HEK293 (cell line): ENCODE data around the gene DNAJC7.

ENCODE experiments used
- CTCF ChIA-PET: fragments of 350-600 bp; formaldehyde crosslinking; extraction: SDS; loops from one replicate; lab custom pipeline; 2021; ENCODE audit warnings: antibody characterized with exemption; lab: Yijun Ruan, JAX
- POLR2A ChIA-PET: fragments of 300-600 bp; formaldehyde crosslinking; extraction: SDS; loops from one replicate; lab custom pipeline; 2020; ENCODE audit warnings: antibody characterized with exemption, inconsistent platforms; lab: Yijun Ruan, JAX
- H3K27ac ChIP-seq: fragments of 200-500 bp; sonication (Bioruptor generic); 2 replicates; pipeline ENCODE4 v1.5.1; 2014; ENCODE audit warnings: low read depth, low read length, control low read depth, inconsistent platforms; ENCODE audit errors: extremely low read depth
- H3K36me3 ChIP-seq, 2 experiments: fragments of 200-500 bp in 1 of 2; sonication (Bioruptor generic) in 1 of 2; 1 replicate in 1 of 2; 2 replicates in 1 of 2; pipeline ENCODE4 v1.5.1; 2014 to 2017; ENCODE audit warnings: inconsistent platforms in 2 of 2, low read length in 2 of 2; ENCODE audit not compliant: control insufficient read depth in 2 of 2, insufficient read depth in 1 of 2
- H3K4me1 ChIP-seq: fragments of 200-500 bp; sonication (Bioruptor generic); 2 replicates; pipeline ENCODE4 v1.5.1; 2014; ENCODE audit warnings: mild to moderate bottlenecking, low read length, inconsistent platforms; ENCODE audit not compliant: control insufficient read depth, insufficient read depth
- H3K4me3 ChIP-seq: 2 replicates; pipeline ENCODE4 v1.5.1; 2011; ENCODE audit warnings: low read depth, mild to moderate bottlenecking, control low read depth, low read length, moderate library complexity
- H3K9me3 ChIP-seq: fragments of 200-500 bp; sonication (Bioruptor generic); 2 replicates; pipeline ENCODE4 v1.5.1; 2014; ENCODE audit warnings: low read depth, low read length, inconsistent platforms; ENCODE audit not compliant: control insufficient read depth, insufficient read depth
- GLIS1 ChIP-seq: fragments of 450-650 bp; formaldehyde crosslinking; IDR thresholded peaks from 2 replicates; pipeline ENCODE4 v1.5.1; 2016; ENCODE audit warnings: missing biosample characterization, missing genetic modification characterization
- HOXD13 ChIP-seq: sonication (generic); formaldehyde crosslinking; IDR thresholded peaks from 2 replicates; pipeline ENCODE4 v1.8.0; 2022; ENCODE audit warnings: missing genetic modification reagents, borderline replicate concordance
- KLF16 ChIP-seq: fragments of 450-650 bp; formaldehyde crosslinking; IDR thresholded peaks from 2 replicates; pipeline ENCODE4 v1.5.1; 2017; ENCODE audit warnings: missing biosample characterization, missing genetic modification characterization
- KLF8 ChIP-seq: fragments of 450-650 bp; formaldehyde crosslinking; IDR thresholded peaks from 2 replicates; pipeline ENCODE4 v1.5.1; 2016; ENCODE audit warnings: missing biosample characterization, missing genetic modification characterization
- KLF9 ChIP-seq: fragments of 450-650 bp; formaldehyde crosslinking; IDR thresholded peaks from 2 replicates; pipeline ENCODE4 v1.5.1; 2016; ENCODE audit warnings: missing biosample characterization, missing genetic modification characterization, low read depth
- MYNN ChIP-seq: fragments of 450-650 bp; formaldehyde crosslinking; IDR thresholded peaks from 2 replicates; pipeline ENCODE4 v1.5.1; 2016; ENCODE audit warnings: missing biosample characterization, missing genetic modification characterization, borderline replicate concordance
- ZNF132 ChIP-seq: fragments of 450-650 bp; formaldehyde crosslinking; IDR thresholded peaks from 2 replicates; pipeline ENCODE4 v1.5.1; 2017; ENCODE audit warnings: missing biosample characterization, missing genetic modification characterization, borderline replicate concordance
- ZNF202 ChIP-seq: fragments of 450-650 bp; formaldehyde crosslinking; IDR thresholded peaks from 2 replicates; pipeline ENCODE4 v1.5.1; 2016; ENCODE audit warnings: missing biosample characterization, missing genetic modification characterization, borderline replicate concordance
- ZNF274 ChIP-seq, 2 experiments: fragments of 200-500 bp in 1 of 2; fragments of 450-650 bp in 1 of 2; sonication (Bioruptor generic) in 1 of 2; formaldehyde crosslinking in 1 of 2; IDR thresholded peaks; 2 replicates each; pipeline versions ENCODE4 v1.5.1 to v1.6.1; 2014 to 2016; ENCODE audit warnings: borderline replicate concordance in 1 of 2, inconsistent platforms in 1 of 2, low read length in 1 of 2, missing biosample characterization in 1 of 2, missing genetic modification characterization in 1 of 2
- ZNF362 ChIP-seq: fragments of 450-650 bp; formaldehyde crosslinking; IDR thresholded peaks from 2 replicates; pipeline ENCODE4 v1.5.1; 2016; ENCODE audit warnings: missing biosample characterization, missing genetic modification characterization
- ZNF488 ChIP-seq: fragments of 450-650 bp; formaldehyde crosslinking; IDR thresholded peaks from 2 replicates; pipeline ENCODE4 v1.5.1; 2016; ENCODE audit warnings: missing biosample characterization, missing genetic modification characterization
- ZNF501 ChIP-seq: fragments of 450-650 bp; formaldehyde crosslinking; IDR thresholded peaks from 2 replicates; pipeline ENCODE4 v1.5.1; 2016; ENCODE audit warnings: missing biosample characterization, missing genetic modification characterization
- ZNF510 ChIP-seq: fragments of 450-650 bp; formaldehyde crosslinking; IDR thresholded peaks from 2 replicates; pipeline ENCODE4 v1.5.1; 2018; ENCODE audit warnings: mild to moderate bottlenecking, missing genetic modification characterization, missing biosample characterization; ENCODE audit not compliant: insufficient replicate concordance
- ZNF560 ChIP-seq: fragments of 450-650 bp; formaldehyde crosslinking; IDR thresholded peaks from 2 replicates; pipeline ENCODE4 v1.5.1; 2017; ENCODE audit warnings: missing biosample characterization, missing genetic modification characterization, borderline replicate concordance
- ZNF596 ChIP-seq: fragments of 450-650 bp; IDR thresholded peaks from 2 replicates; pipeline ENCODE4 v1.5.0; 2018; ENCODE audit warnings: missing biosample characterization, mild to moderate bottlenecking, missing genetic modification characterization, moderate library complexity
- ZNF600 ChIP-seq: fragments of 450-650 bp; formaldehyde crosslinking; IDR thresholded peaks from 2 replicates; pipeline ENCODE4 v1.5.1; 2016; ENCODE audit warnings: missing biosample characterization, missing genetic modification characterization
- ZNF670 ChIP-seq: fragments of 450-650 bp; formaldehyde crosslinking; IDR thresholded peaks from 2 replicates; pipeline ENCODE4 v1.5.1; 2016; ENCODE audit warnings: missing biosample characterization, missing genetic modification characterization, low read depth
- ZNF677 ChIP-seq: fragments of 450-650 bp; IDR thresholded peaks from 2 replicates; pipeline ENCODE4 v1.5.0; 2018; ENCODE audit warnings: missing biosample characterization, mild to moderate bottlenecking, missing genetic modification characterization, moderate library complexity
- ZNF791 ChIP-seq: fragments of 450-650 bp; formaldehyde crosslinking; IDR thresholded peaks from 2 replicates; pipeline ENCODE4 v1.5.1; 2016; ENCODE audit warnings: missing biosample characterization, missing genetic modification characterization
- ZSCAN23 ChIP-seq: fragments of 450-650 bp; formaldehyde crosslinking; IDR thresholded peaks from 2 replicates; pipeline ENCODE4 v1.5.1; 2016; ENCODE audit warnings: missing biosample characterization, missing genetic modification characterization

DNAJC7 gene

GRCh38 chr17:41986634-41987033 is 30.6 kb downstream of the DNAJC7 start (continued):
- TF ChIP-seq ZNF501 (tag by site-specific recombination), result no peak

- H3K4me3 ChIP-seq, result no peak overlapping the region
- no peak overlapping the region for H3K27ac ChIP-seq
- CTCF ChIA-PET, result interaction anchor here (0.5 to 1.2 kb wide), 2 partner anchors 13 to 1500 kb away, joined by 3 read pairs; no protein-coding TSS in a partner anchor
- TF ChIP-seq ZNF362 (tag by site-specific recombination) (peak; percentile 90), KLF9 (tag by site-specific recombination) (no peak), ZNF600 (tag by site-specific recombination) (0 out of 2 replicates have a peak, but pooled peaks have one; percentile 12)
- POLR2A ChIA-PET, result interaction anchor here (1.0 to 1.2 kb wide), 3 partner anchors 11 to 20 kb away, joined by 3 to 5 read pairs (median 3); no protein-coding TSS in a partner anchor
- no peaks in the 10 kb centered on the region for H3K9me3 ChIP-seq
- H3K36me3 ChIP-seq, result peaks cover 94 to 98% of the 10 kb centered on the region in 2 experiments
- H3K4me1 ChIP-seq, result no peaks in the 10 kb centered on the region
These were observed 31.3 kb downstream of the DNAJC7 start for GRCh38 chr17:41985919-41986318.

GRCh38 chr17:41984454-41984853 is 32.8 kb downstream of the DNAJC7 start:
- H3K27ac ChIP-seq, result no peak overlapping the region
- no peaks in the 10 kb centered on the region for H3K9me3 ChIP-seq
- peaks cover 91 to 96% of the 10 kb centered on the region in 2 experiments for H3K36me3 ChIP-seq
- H3K4me3 ChIP-seq, result no peak overlapping the region
- POLR2A ChIA-PET, result interaction anchor here (0.5 to 0.6 kb wide), 2 partner anchors 13 to 581 kb away, joined by 3 to 4 read pairs; no protein-coding TSS in a partner anchor
- no peaks in the 10 kb centered on the region for H3K4me1 ChIP-seq
- TF ChIP-seq ZNF132 (tag by site-specific recombination) (no peak), ZSCAN23 (no peak), ZNF274 (IDR thresholded peaks at IDR 0.05; ENCODE audit: low read length) (no peak), ZNF274 (tag by site-specific recombination; IDR thresholded peaks at IDR 0.05; ENCODE audit: borderline replicate concordance) (no peak), ZNF510 (tag by site-specific recombination) (no peak), ZNF202 (tag by site-specific recombination) (no peak), KLF8 (no peak)
- TF ChIP-seq, all 188 proteins: peak for 0
- CTCF ChIA-PET, result no interaction called here

GRCh38 chr17:41982026-41982760 is 35.0 kb downstream of the DNAJC7 start:
- Histone ChIP-seq H3K4me3 (no peak overlapping the region), H3K9me3 (no peaks in the 10 kb centered on the region), H3K27ac (no peak overlapping the region), H3K4me1 (no peaks in the 10 kb centered on the region), H3K36me3 (peaks cover 88 to 90% of the 10 kb centered on the region in 2 experiments)
- ChIA-PET CTCF (no interaction called here), POLR2A (interaction anchor here (1.2 kb wide), 1 partner anchor 9 kb away, joined by 5 read pairs; no protein-coding TSS in a partner anchor)
- TF ChIP-seq MYNN (tag by site-specific recombination), result peak; percentile 48; the same call in 1 of the 2 replicates
- TF ChIP-seq GLIS1 (tag by site-specific recombination), result peak; percentile 20; the same call in 1 of the 2 replicates
- no peak for TF ChIP-seq ZNF596

- Histone ChIP-seq H3K4me1 (no peaks in the 10 kb centered on the region), H3K9me3 (no peaks in the 10 kb centered on the region), H3K4me3 (no peak overlapping the region), H3K27ac (no peak overlapping the region), H3K36me3 (peaks cover 66 to 93% of the 10 kb centered on the region in 2 experiments)
- no peak for TF ChIP-seq KLF16 (tag by site-specific recombination)
- no peak for TF ChIP-seq ZNF670 (tag by site-specific recombination)
- TF ChIP-seq ZNF677 (tag by site-specific recombination), result no peak
- no peak for TF ChIP-seq ZNF488 (tag by site-specific recombination)
- no peak for TF ChIP-seq ZNF791 (tag by site-specific recombination)
- no peak for TF ChIP-seq ZNF560 (tag by site-specific recombination)
- TF ChIP-seq ZNF600 (tag by site-specific recombination), result peak; percentile 63; the same call in 1 of the 2 replicates
- TF ChIP-seq HOXD13 (CRISPR knock-in tag), result no peak
- ChIA-PET POLR2A (no interaction called here), CTCF (interaction anchor here (0.7 to 4.6 kb wide), 4 partner anchors 16 to 150 kb away, joined by 3 to 24 read pairs (median 3); no protein-coding TSS in a partner anchor)
These were observed 39.2 kb downstream of the DNAJC7 start for GRCh38 chr17:41977991-41978390.
